Left hindlimb (tissue), 1 donor: ENCODE data around the gene SLIT2.

ENCODE experiments used
- DNase-seq: peaks from one replicate; pipeline ENCODE4 v3.0.0-alpha.2; 2018

Gene SLIT2, protein sequence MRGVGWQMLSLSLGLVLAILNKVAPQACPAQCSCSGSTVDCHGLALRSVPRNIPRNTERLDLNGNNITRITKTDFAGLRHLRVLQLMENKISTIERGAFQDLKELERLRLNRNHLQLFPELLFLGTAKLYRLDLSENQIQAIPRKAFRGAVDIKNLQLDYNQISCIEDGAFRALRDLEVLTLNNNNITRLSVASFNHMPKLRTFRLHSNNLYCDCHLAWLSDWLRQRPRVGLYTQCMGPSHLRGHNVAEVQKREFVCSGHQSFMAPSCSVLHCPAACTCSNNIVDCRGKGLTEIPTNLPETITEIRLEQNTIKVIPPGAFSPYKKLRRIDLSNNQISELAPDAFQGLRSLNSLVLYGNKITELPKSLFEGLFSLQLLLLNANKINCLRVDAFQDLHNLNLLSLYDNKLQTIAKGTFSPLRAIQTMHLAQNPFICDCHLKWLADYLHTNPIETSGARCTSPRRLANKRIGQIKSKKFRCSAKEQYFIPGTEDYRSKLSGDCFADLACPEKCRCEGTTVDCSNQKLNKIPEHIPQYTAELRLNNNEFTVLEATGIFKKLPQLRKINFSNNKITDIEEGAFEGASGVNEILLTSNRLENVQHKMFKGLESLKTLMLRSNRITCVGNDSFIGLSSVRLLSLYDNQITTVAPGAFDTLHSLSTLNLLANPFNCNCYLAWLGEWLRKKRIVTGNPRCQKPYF (N-terminal part only)

GRCh38 chr4:20251796-20252655 is at the start of gene SLIT2:
Gene SLIT2, plus strand, starts transcription at chr4:20251905. Its CDS starts 1,911 bp downstream, at chr4:20253816.
- peak; percentile 90 for DNase-seq

GRCh38 chr4:20203508-20203907 is 48.2 kb upstream of the SLIT2 start:
- DNase-seq = no peak

DNA sequence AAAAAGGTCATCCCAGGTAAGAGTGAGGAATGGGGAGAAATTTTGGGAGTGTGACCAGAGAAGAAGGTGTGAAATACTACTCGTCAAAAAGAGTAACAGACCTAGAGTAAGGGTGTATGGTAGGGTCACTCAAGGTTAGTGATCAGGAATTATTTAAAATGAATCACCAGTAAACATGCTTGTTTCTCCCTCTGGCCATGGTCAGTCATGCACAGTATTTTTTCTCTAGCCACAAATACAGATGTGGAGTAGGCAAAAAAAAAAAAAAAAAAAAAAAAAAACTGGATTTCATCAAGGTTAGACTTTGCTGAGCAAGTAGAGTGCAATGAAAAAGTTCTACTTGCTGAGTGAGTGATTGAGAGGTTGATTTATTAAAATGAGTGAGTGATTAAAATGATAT is 34.2 kb upstream of the SLIT2 start:
- DNase-seq = no peak

DNA sequence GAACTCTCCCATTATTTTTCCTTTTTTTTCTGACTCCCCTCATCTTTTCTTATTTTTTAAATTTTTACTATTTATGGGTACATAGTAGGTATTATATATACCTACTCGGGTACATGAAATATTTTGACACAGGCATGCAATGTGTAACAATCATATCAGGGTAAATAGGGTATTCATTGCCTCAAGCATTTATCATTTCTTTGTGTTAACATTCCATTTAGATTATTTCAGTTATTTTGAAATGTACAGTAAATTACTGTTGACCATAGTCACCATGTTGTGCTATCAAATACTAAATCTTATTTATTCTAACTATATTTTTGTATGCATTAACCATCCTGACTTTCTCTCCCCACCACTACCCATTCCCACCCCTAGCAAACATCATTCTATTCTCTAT is 33.8 kb upstream of the SLIT2 start:
- no peak for DNase-seq

- no peak for DNase-seq
These were observed 32.2 kb upstream of the SLIT2 start for GRCh38 chr4:20219521-20219920.

GRCh38 chr4:20237894-20238537 is 13.7 kb upstream of the SLIT2 start:
- no peak for DNase-seq

DNA sequence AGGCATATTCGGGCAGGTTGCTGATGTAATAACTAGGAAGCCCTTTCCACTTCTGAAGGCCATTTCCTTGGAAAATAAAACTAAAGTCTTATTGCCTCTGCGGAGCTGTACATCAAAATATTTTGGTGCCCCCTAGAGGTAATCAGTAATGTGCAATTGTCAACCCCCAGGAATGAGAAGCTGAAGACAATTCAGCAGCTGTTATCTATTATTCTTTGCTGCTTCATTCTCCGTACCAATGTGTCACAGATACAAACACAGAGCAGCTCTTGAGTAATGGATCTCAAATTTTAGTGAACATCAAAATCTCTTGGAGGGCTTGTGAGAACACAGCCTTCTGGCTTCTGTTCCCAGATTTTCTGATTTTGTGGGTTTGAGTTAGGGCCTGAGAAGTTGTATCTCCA is 3.5 kb upstream of the SLIT2 start:
- no peak for DNase-seq

- DNase-seq = no peak
These were observed 2.4 kb upstream of the SLIT2 start for GRCh38 chr4:20249333-20249732.

- DNase-seq = peak; percentile 28
These were observed 492 bp upstream of the SLIT2 start for GRCh38 chr4:20251031-20251795.

DNA sequence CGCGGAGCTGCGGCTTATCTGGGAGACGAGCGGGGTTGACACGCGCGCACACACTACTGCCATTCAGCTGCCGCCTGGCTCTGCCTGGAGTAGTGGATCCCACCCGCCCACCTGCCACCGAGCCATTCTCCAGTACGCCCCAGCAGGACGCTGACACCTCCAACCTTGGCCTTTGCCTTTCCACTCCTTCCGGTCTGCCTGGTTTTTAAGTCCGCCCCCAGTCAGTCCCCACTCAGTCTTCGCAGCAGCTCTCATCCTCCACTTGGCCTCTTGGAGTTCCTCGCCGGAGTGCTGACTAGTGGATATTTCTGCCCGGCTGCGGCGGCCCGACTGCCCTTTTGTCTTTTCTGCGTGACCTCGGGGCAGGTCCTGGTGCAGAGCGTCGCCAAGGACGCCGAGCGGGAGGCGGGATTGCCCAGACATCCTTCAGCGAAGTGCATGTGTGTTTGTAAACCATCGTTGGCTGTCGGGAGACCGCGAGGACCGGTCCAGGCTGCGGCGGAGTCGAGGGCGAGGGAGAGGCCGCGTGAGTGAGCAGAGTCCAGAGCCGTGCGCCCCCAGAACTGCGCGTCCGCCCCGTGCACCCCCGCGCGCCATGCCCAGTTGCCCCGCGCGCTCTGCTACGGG is 1.1 kb downstream of the SLIT2 start:
- DNase-seq = peak; percentile 60

GRCh38 chr4:20253283-20253734 is 1.6 kb downstream of the SLIT2 start:
- DNase-seq = peak; percentile 36

DNA sequence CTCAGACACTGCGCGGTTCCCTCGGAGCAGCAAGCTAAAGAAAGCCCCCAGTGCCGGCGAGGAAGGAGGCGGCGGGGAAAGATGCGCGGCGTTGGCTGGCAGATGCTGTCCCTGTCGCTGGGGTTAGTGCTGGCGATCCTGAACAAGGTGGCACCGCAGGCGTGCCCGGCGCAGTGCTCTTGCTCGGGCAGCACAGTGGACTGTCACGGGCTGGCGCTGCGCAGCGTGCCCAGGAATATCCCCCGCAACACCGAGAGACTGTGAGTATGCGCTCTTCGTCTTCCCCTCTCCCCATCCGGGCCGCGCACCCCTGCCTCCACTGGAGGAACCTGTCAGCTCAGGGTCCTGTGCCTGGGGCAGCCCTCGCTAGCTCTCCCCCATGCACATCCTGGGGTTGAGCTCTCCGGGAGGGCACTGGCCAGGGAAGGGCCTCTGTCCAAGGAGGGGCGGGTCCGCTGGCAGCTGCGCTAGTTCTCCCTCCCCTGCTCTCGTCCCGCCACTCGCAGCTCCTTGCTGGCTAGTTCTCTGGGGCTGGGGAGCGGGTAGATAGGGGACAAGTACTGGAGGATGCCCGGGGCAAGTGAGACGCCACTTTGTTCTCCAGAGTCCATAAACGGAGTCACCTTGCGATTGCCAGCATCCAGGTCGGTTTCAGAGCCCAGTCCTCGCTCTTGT is 2.2 kb downstream of the SLIT2 start:
- DNase-seq = peak; percentile 76

GRCh38 chr4:20254511-20255250 is 3.0 kb downstream of the SLIT2 start:
- DNase-seq = peak; percentile 61

DNA sequence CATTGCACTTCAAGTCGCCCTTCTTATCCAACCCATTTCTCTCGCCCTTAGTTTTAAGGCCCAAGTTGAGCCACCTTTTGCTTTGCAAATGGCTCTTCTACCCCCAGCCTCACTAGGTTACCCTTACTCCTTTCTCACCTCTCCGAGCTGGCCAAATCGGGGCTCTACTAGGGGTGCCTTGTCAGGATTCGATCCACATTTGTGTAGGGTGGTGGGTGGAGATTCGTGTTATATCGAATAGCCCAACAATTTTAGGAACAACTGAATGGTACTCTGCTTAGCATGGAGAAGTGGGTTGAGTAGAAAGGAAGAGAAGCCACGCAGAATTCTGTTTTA is 3.5 kb downstream of the SLIT2 start:
- no peak for DNase-seq

- no peak for DNase-seq
These were observed 4.1 kb downstream of the SLIT2 start for GRCh38 chr4:20255823-20256222.

DNA sequence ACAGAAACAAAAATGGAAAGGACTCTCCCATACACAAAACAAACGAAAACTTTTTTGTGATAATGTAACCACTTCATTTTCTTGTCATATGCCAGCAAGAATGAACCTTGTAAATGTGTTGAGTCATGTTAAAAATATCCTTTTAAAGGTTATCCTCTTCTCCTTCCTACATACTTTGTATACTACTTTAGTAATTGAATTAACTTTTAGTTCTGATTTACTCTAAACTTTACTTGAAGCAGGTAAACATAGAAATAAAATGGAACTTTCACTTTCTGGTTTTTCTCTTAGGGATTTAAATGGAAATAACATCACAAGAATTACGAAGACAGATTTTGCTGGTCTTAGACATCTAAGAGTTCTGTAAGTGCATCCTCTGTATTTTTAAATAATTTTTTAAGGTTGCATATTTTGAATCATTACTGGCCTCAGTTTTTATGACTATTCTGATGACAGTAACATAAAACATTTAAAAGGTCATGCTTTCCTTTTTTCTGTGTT is 4.7 kb downstream of the SLIT2 start:
- DNase-seq = no peak

- no peak for DNase-seq
These were observed 8.0 kb downstream of the SLIT2 start for GRCh38 chr4:20259707-20260106.

DNA sequence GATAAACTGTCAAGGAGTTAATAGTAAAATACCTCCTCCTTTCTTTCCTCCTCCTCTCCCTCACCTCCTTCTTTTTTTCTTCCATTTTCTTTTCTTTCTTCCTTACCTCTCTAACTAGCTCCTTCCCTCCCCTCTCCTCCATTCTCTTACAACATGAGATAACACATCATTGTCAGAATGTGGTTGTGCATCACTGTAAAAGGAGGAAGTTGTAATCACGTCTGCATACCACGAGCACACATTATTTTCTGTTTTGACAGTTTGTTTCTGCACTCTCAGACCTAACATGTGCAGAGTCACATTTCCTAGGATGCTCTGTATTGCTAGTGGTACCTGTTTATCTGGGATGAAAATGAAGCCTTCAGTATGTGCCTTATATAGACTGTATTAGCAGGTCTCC is 9.1 kb downstream of the SLIT2 start:
- DNase-seq = no peak

- no peak for DNase-seq
These were observed 10.5 kb downstream of the SLIT2 start for GRCh38 chr4:20262221-20262620.

DNA sequence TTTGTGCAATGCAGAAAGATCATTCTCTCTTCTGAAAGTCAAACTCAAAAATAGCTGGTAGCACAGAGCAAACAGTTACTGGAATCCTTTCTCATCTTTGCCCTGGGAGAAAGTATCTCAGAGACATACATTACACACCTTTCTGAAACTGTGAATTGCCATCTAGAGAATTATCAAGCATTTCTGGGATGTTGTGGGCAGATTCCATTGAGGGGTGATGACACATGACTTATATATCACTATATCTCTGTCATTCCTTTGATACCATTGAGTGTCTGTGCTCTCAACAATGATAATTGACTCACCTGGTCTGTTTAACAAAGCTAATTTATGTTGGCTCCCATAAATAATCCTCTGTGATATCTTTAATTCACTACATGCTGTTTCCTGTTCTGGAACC is 13.0 kb downstream of the SLIT2 start:
- no peak for DNase-seq
